DMS53 treated with DMSO at 0.1 percent for 48 hours (cell line): Measurements from ENCODE around the gene CTSD.

ENCODE experiments used
- DNase-seq: peaks from one replicate; lab custom pipeline; 2025; ENCODE audit not compliant: unreplicated experiment; lab: John Stamatoyannopoulos, UW

The CTSD gene

DNA sequence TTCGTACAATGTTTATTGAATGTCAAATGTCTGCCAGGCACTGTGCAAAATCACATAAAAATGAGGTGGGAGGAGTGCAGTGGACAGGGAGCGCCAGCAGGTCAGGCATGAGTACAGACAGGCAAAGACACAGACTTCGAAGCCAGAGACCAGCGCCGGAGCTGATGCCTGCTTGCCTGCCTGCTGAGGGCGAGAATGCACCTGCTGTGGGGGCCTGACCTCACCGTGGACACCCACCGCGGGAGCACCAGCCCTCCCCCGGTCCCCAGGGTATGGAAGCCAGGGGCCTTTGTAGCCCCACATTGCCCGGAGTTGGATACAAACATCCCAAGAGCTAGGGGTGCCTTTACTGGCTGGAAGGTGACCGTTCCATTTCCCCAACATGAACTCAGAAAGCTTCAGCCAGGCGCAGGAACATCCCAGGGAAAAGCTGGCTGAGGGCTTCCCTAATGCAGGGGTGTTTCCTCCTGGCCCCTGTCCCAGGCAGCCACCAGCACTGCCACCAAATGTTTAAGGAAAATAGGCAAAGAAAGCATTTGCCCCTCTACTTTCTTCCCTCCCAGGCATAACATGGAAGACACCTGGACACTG, 31.2 kb downstream of the CTSD start:
- DNase-seq, result no peak

DNA sequence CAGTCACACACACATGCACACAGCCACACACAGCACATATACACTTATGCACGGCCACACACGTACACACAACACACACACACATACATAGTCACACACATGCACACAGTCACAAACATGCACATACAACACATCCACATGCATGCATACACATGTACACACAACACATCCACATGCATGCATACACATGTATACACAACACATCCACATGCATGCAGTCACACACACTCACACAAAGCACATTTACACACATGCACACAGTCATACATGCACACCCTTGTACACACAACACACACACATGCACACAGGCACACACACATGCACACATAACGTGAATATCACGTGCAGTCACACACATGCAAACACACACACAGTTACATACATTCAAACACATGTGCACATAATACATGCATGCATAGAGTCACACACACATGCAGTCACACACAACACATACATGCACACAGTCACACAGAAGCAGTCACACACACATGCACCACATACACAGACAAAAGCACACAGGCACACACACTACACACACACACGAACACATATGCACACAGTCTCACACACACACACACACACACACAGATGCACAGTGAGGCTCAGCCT, 32.2 kb downstream of the CTSD start:
- no peak for DNase-seq

DNA sequence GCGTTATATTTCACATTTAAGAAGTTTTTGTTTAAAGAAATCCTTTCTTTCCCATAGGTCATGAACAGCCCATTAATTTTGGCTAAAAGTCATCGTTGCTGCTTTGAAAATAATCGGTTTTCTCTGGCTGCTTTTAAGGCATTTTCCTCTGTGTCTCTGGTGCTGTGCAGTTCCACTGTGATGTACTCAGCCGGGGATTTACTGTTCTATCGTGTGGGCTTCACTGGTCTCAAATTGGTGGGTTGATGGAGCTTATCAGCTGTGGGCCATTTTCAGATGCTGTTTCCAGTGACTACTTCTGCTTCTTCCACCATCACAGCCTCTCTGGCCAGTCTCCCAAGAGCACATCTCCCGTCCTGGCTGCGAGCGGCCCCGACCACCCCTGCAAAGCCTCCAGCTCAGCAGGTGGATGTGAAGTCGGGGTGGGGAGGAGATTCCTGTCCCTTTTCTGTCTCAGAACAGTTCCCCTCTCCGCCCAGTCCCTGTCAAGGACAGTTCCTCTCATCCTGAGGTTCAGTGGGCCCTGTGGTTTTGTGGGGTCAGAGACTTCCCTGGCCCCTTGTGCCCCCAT, 33.6 kb downstream of the CTSD start:
- no peak for DNase-seq

DNA sequence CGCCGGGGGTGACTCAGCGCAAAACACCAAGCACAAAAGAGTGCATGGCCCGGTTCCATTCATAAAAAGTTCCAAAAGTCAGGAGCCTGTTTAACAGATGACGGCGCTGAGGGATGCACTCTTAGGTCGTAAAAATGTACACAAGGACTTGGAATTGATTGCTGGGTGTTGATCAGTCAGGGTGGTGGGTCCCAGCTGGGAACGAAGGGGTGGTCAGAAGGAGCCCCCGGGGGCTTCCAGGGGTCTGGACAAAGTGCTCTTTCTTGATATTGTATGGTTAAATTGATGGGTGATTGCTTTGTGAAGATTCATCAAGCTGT, 34.1 kb downstream of the CTSD start:
- DNase-seq, result no peak

DNA sequence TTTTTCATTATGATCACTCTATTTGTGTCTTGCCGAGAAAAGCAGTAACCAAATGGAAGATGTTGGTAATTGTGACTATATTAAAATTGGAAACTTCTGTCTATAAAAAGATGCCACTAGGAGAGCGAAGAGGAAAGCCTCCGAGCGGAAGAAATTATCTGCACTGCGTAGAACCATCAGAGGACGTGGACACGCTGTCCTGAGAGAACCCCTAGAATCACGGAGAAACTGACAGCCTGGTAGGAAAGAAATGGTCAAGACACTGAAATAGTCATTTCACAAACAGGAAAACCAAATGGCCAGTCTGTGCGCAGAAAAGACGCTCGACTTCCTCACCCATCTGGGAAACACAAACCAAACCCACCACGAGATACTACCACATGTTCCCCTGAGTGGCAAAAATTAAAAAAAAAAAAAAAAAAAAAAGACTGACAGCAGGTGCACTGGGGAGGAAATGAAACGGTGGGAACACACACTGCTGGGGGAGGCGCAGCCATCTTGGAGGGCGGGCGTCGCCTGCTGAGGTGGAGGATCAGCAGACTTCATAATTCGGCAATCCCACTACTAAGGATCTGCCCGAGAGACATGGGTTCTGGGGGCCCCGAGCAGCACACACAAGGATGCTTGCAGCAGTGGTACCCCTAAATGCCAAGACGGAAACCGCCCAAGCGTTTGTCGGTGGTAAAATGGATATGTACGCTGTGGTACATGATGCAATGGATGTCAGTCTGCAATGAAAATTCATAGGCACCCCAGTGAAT, 34.6 kb downstream of the CTSD start:
- DNase-seq, result no peak

DNA sequence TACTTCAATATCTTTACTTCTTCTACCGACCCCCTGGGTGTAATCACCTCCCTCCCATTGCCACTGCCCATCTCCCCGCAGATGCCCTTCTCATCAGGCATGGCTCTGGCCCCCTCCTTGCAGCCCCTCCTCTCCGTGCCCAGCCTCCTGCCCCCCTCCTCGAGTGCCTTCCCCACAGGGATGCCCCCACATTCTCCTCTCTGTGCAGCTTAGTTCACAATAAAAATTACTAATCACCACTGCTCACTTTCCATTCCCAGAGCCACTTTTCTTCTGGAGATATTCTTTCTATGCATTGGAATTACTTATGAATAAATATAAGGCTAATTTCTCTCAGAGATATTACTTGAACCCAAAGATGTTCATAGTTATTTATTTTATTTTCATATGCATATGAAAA, 35.4 kb downstream of the CTSD start:
- DNase-seq, result no peak

DNA sequence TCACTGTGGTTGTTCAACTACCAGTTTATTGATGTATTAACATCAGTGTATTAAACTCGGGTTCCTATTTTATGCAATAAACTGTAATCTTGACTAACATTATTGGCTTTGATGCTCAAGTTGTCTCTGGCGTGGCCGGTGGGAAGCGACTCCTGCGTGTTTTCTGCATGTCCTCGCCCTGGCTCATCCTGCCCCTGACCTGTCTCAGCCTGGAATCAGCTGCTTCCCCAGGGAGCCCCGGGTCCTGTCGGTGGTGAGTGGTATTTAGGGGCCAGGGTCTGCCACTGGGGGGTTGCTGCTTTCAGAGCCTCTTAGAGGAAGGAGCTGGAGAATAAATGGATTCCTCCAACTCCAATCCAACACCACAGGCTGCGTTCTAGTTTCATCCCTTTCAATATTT, 35.9 kb downstream of the CTSD start:
- DNase-seq, result no peak

DNA sequence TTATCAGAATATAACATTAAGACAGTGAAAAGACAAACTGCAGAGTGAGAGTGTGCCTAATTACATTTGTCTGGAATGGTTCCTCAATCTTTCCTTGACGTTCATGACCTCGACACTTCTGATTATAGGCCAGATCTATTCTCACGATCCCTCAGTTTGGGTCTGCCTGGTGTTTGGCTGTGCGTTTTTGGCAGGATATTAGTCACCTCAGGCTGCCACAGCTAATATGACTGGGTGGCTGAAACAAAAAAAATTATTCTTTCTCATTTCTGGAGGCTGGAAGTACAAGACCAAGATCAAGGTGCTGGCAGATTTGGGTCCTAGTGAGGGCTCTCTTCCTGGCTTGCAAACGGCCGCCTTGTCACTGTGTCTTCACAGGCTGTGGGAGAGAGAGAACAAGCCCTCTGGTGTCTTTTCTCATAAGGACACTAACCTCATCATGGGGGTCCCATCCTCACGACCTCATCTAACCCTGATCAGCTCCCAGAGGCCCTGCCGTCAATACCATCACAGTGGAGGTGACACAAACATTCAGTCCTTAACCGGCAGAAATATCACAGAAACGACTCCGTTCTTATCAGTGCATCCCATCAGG, 36.5 kb downstream of the CTSD start:
- DNase-seq, result no peak

DNA sequence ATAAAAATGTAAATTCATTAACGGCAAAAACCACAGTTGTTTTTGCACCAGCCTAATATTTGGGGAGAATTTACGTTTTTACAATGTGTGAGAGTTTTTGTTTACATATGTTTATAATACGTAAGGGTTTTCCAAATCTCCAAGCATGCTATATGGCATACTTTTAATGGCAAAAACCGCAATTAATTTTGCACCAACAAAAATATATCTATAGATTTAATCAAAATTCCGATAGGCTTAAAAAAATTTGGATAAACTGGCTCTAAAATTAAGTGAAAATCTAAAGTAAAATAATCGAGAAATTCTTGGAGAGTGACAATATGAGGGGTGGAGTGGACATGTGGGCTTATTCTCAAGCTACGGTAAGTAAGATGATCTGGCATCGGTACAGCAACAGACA, 43.9 kb downstream of the CTSD start:
- no peak for DNase-seq

DNA sequence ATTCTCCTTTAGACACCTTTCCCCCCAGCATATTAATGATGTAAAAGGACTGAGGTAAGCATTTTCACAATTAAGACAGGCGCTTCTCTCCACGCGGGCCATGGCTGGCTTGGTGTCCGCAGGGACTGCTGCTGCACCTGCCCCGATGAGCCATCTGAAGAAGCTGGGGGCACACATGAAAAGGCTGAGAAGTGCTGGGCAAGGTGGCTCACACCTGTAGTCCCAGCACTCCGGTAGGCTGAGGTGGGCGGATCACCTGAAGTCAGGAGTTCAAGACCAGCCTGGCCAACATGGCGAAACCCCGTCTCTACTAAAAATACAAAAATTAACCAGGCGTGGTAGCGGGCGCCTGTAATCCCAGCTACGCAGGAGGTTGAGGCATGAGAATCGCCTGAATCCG, 45.4 kb downstream of the CTSD start:
- DNase-seq, result no peak

DNA sequence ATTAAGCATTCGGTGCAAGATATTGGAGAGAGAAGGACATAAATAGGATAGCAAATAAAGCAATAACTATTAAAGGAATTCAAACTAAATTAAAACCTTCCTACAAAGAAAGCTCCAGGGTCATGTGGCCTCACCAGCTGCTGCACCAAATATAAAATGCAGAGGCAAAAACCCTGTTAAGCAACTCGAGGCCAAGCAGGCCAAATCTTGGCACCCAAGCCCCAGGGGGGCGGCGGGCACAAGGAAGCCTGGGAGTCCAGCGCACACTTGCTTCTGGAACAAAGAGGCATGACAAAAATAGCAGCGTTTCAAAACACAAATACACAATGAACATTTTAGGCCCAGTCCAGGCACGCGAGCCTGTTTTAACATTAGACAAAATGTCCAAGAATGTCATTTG, 46.0 kb downstream of the CTSD start:
- no peak for DNase-seq

DNA sequence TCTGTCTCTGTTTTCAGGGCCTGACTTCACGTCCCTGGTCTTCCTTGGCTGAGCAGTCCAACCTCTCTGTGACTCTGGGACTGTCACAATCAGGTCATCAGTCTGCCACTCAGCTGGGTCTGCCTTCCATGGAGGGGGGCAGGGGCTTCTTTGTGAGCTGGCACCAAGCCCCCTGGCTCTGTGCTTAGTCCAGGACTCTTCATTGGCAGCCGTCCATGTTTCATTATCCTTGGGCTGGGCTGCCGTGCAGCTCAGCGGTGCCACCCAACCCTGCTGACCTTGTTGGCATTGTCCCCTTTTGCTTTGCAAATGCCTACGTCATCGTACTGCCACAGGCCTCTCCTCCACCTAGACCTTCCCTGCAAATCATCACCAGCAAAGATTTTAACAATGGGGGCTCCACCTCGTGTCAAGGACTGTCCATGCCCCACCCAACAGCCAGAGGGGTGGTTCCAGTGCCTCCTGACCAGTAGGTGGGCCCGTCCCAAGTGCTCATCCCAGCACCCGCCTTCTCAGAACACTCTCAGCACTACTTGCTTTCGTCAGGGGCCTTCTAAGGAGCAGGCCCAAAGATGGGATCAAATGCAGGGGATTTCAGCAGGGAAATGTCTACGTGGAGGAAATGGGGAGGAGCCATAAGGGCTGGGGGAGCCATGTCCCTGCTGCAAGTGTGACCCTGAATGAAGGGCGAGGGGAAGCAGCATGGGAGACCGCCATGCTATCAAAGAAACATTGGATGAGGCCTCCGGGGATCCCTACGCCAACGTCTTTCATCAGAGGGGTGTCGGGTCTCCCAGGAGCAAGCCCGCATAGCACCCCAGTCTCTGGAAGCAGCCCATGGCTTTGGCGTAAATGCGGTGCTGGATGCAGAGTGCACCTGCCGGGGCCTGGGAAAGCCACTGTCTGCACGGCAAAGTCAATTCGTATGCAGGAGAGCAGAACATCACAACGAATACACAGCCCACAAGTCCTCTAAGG, 48.5 kb downstream of the CTSD start:
- DNase-seq, result no peak

DNA sequence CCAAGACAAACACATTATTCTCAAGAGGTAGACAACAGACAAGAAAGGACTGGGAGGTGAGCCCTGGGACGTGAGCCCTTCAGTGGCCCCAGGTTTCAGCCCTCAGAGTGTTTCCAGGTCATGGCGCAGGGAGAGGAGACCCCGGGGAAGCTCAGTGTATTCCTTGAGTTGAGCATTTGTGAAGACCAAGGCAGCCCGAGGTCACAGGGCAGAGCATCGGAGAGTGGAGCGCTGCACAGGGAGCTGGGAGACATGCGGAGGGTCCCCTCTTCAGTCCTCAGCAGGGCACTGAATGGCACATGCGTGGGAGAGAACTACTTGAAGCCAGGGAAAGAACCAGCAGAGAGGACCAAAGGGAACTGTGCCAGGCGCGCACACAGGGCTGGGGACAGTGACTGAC, 55.0 kb downstream of the CTSD start:
- DNase-seq, result no peak

DNA sequence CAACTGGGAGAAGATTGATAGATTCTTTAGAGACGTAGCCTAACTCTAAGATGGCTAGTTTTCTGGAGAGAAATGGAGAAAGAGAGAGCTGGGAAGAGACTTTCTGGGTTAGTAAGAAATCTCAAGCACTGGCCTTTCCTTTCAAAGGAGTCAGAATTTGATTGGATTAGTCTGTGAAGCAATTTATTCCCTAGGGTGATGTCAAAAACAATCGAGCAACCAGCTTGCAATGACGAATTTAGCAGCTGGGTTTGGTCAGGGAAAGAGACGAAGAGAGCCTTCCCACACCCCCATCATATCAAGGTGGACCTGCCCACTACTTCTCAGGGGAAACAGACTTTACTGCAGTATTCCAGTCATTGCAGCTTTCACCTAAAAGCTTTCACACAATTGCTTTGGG, 56.0 kb downstream of the CTSD start:
- no peak for DNase-seq

DNA sequence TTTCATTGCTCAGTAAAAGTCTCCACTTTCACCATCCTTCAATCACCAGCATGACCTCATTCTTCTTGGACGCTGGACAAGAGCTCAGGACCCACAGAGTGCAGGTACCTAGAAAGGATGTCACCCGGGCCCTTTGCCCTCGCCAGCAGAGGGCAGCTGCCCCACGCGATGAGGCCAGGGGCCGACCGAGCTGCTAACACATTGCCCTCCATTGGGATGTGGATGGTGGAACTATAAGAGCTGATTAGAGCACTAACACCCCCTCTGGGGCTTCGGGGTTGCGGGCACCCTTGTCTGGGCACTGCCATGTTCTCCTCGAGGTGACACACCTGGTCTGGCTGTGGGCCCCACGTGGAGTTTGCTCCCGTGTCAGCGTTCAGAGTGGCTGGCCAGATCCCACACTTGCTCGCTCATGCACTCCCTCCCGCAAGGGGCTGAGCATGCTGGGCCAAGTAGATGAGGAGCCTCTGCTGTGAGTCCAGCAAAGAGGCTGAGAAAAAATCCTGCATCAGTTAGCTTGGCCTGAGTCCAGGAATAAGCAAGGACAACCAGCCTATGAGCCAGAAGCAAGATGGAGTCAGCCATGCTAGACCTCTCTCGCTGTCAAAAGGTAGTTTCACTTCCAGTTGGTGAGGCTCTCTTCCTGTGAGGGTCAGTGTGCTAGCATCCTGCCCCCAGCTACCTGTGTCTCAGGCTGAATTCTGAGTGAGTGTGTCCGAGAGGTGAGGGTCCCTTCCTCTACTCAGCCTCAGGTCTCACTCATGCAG, 56.9 kb downstream of the CTSD start:
- no peak for DNase-seq

DNA sequence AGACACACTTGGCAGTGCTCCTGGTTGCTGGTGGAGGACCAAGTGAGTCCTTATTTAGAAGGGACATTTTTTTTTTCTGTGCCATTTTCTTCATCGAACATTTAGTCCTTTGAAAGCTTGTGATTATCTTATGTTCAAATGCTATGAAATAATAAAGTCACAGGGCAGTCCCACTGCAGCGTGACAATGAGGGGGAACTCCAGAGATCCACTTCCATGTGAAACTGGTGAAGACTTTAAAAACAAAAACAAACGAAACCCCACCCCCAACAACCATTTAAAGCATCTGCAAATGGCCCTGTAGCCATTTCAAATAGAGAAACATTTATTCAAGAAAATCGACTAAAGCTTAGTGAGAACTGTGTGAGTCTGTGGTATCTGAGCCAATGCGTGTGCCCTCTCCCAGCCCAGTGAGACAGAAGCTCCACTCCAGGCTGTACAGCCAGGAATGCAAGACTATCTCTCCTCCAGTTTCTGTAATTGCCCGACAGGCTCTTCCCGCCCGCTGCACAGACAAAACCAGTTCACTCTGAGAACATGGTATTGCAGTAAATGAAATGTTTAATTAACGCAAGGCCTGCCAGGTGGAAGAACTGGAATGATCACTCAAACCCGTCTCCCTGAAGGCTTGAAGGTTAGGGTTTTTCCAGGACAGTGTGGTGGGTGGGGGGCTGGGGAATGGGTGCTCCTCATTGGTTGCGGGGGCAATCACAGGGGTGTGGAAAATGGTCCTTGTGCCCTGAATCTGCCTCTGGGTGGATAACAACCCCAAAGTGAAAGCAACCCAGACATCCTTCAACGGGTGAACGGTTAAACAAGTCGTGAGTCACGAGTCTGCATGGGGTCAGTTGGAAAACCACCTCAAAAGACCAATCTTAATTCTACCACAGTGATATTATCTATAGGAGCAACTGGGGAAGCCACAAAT, 58.3 kb downstream of the CTSD start:
- DNase-seq, result no peak

DNA sequence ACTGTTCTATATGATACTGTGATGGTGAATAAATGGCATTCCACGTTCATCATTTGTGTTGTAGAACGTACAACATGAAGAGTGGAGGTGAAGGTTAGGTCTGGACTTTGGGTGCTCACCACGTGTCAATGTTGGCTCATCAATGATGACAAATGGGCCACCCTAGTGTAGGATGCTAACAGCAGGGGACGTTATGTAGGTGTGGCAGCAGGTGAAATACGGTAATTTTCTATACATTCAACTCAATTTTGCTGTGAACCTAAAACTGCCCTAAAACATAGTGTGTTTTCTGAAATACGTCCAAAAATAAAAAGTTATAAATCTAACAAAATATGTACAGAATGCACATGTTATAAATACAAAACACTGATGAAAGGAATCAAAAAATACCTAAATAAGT, 60.6 kb downstream of the CTSD start:
- DNase-seq, result no peak
